ENCODE measurements around the gene SPRN.
"Not testable (repeated sequence)": the region's sequence is repeated elsewhere in the genome, so short reads cannot be mapped to it uniquely, and the experiment has no call there.

Gene SPRN

GRCh38 chr10:133405272-133405671 lies 19.2 kb downstream of the SPRN start:
- no peak for DNase-seq

- DNase-seq = no peak
Measured at GRCh38 chr10:133403784-133404183, 20.6 kb downstream of the SPRN start.

DNA sequence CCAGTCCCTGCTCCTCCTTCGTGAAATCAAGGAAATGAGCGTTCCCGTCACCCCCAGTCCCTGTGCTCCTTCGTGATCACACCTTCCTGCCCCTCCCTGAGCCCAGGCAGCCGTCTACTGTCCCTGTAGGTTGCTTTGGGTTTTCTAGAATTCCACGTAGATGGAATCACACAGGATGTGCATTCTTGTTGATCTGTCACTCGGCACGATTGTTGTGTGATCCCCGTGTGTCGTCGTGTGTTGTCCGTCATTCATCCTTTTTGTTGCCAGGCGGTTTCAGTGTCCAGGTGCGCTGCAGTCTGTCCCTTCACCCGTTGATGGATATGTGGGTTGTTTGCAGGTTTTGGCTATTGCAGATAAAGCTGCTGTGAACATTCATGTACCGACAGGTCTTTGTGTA lies 21.1 kb downstream of the SPRN start:
- DNase-seq = no peak

GRCh38 chr10:133401981-133402725 lies 22.3 kb downstream of the SPRN start:
- no peak for DNase-seq

DNA sequence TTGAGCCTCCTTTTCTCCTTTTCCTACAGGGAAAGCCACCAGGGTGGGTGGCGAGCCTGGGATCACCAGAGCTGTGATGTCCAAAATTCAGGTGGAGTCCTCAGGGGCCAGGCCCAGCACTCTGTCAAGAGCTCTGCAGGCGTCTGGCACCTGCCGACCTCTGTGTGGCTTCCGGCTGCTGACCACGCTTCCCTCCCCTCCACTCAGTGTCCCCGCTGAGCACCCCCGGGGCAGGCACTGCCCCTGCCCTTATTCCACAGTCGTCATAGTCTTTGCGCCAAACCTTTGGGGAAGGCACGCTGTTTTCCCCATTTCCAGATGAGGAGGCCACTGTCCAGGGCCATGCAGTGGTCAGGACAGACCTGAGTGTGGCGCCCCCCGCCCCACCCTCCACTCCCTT lies 22.9 kb downstream of the SPRN start:
- no peak for DNase-seq

- DNase-seq = no peak
Measured at GRCh38 chr10:133400624-133401424, 23.6 kb downstream of the SPRN start.

DNA sequence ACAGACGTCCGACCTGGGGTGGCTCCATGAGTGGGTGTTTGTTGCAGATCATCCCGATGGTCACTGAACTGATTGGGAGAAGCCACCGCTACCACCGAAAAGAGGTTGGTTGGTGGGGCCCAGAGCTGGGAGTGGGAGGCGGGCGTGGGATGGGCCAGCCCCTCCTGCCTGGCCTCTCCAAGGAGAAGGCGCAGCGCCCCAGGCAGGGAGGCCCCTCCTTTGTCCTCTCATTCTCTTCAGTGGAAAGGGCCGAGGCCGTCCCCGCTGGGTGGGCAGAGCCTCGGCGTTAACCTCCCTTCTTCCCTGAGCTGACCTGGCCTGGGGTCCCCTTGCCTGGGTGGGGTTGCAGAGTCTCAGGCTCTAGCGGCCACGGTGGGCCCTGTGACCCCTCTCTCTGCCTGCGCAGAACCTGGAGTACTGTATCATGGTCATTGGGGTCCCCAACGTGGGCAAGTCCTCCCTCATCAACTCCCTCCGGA lies 25.3 kb downstream of the SPRN start:
- no peak for DNase-seq

GRCh38 chr10:133397938-133398337 lies 26.5 kb downstream of the SPRN start:
- no peak for DNase-seq

DNA sequence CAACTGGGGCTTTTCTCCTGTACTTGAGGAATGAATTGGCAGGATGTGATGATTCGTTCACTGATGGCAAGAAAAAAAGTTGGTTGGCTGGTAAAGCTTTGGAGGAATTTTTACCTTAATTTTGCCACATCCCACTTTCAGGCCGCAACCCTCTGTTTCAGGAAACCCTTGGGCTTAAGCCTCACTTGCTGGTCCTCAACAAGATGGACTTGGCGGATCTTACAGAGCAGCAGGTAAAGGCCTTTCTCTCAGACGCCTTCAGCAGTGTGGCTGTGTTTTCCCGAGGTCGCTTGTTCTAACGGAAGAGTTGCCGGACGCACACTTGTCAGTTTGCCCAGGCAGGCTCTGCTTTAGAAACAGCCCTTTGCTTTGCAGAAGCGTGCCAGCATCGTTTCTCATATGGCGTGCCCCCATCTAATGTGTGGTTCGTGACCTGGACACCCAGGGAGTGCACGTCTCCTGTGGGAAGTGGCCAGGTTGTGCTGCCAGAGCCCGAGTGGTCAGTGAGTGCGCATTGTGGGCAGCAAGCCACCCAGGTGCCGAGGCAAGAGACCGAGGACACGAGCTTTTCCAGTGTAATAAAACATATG lies 28.3 kb downstream of the SPRN start:
- no peak for DNase-seq

- DNase-seq = no peak
Measured at GRCh38 chr10:133394801-133395221, 29.6 kb downstream of the SPRN start.

DNA sequence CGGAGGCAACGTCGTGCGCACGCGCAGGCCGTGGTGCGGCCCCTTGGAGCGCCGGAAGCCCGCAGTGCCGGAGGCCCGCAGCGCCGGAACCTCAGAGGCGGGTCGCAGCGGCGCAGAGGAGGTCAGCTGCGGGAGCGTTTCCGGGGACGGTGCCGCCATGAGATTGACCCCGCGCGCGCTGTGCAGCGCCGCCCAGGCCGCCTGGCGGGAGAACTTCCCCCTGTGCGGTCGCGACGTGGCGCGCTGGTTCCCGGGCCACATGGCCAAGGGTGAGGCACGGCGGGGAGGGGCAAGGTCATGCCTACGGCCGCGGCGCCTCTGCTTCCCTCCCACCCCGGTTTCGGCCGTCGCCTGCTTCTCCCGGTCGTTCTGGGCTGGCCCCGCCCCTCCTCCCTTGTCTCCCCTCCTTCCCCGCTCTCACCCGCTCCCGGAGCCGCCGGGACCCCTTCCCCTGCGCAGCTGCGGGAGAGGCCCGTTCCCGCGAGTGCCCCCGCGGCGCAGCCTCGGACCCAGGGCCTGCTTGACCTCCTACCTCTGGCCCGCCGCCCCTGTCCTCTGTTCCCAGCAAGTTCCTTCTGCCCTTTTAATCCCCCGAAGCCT lies 30.3 kb downstream of the SPRN start, which contains the start of gene MTG1:
Gene MTG1 (plus strand): TSS at position 94 of the 600 bp plus-strand sequence. CDS start 64 bp downstream, at position 158.
- DNase-seq = peak; percentile 97

- no peak for DNase-seq
Measured at GRCh38 chr10:133393401-133394063, 30.9 kb downstream of the SPRN start.

DNA sequence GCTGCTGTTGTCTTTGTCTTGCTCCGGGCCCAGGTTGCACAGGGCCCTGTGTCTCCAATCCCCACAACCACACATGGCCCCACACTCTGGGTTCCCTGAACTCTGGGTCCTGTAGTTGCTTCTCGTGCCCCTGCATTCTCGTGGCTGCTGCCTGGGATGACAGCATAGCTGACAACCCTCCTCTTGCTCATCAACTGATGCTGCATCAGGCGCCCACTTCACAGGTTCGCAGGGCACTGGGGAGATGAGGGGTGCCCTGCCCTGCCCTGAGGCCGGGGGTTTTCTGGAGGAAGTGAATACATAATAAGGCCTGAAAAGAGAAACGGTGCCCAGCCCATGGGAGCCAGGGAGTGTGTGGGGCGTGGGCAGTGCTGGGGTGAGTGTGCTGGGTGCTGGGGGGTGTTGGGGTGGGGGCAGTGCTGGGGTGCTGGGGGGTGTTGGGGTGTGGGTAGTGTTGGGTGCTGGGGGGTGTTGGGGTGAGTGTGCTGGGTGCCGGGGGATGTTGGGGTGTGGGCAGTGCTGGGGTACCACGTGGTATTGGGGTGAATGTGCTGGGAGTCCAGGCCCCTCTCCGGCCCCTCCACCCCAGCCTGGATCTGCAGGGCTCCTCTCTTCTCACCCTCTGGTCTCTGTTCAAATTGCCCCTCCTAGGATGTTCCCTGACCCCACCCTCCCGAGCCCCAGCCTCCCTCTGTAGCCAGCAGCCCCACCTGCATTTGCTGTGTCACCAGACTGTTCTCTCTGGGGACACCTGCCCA lies 32.5 kb downstream of the SPRN start:
- peak; percentile 63 for DNase-seq

DNA sequence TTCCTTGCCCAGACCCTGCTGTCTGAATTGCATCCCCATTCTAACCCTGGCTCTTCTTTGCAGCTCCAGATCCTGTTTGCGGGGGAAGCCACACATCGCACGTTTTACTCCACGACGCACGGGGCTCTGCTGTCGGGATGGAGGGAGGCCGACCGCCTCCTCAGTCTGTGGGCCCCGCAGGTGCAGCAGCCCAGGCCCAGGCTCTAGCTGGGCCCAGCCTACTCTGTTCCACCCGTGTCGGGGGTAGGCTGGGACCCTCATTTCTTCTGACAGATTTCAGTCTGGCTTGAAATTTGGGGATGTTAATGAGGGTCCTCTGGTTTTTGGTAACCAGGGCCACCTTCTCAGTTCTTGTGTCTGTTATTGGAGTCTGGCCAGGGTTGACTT lies 33.2 kb downstream of the SPRN start:
- DNase-seq = no peak

- no peak for DNase-seq
Measured at GRCh38 chr10:133390597-133391248, 33.7 kb downstream of the SPRN start.

DNA sequence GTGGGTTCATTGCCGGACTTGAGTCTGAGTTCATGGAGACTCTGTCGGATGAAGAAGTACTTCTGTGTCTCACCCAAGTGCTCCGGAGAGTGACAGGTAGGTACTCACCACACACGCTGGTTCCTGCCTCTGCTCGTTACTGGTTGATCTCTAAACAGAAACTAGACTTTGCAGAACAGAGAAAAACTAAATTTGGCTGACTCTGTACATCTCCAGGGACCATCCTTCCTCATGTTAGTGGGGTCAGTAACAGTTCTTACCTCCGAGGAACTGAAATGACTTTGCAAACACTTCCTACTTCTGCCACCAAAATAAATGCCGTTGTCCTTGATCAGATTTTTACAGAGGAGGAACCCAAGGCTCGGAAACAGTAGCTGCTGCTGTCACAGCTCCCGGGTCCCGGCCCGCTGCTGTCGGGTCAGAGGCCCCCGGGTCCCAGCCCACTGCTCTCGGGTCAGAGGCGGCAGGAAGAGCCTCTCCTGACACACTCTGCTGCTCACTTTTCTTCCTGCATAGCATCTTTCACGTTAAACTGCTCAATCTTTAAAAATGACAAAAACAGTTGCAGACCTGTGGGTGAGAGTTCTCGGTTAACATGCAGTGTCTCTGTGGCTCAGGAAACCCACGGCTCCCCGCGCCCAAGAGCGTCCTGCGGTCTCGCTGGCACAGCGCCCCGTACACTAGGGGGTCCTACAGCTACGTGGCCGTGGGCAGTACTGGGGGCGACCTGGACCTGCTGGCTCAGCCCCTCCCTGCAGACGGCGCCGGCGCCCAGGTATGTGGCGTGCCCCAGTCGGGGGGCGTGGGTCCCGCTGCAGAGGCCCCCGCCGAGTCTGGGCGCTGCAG lies 35.2 kb downstream of the SPRN start:
- DNase-seq = peak; percentile 62

- DNase-seq = no peak
Measured at GRCh38 chr10:133388236-133388972, 36.0 kb downstream of the SPRN start.

GRCh38 chr10:133386951-133387350 lies 37.5 kb downstream of the SPRN start:
- not testable (repeated sequence) for DNase-seq

DNA sequence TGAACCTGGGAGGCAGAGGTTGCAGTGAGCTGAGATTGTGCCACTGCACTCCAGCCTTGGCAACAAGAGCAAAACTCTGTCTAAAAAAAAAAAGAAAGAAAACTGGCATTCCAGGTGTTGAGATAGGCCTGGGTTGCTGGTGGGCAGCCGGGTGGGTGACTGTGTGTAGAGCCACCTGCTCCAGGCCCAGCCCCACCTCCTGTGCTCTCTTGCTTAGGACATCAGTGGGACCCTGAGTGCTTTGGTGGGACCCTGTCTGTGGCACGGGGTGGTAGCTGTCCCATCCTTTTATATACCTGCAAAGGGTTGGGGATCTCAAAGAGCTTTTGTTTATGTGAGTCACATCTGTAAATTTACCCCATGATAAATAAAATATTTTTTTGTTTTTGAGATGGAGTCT lies 39.2 kb downstream of the SPRN start:
- no peak for DNase-seq

- DNase-seq = no peak
Measured at GRCh38 chr10:133384071-133384470, 40.4 kb downstream of the SPRN start.

All from activated CD4-positive, alpha-beta T cell treated with anti-CD3 and anti-CD28 coated beads for 48 hours (primary cell).